A549 (cell line): Measurements from ENCODE around the gene NDUFV2. TPM values are rescaled to one million over a fixed set of nuclear protein-coding genes. Genes with fewer than 3 reads are reported as not detected.

Source experiments
- ATAC-seq, 2 experiments: fragments of 200-7000 bp in 1 of 2; fragments of >200 bp in 1 of 2; cut with Nextera tagmentation in 1 of 2; cut with Tn5 transposase in 1 of 2; 3 replicates each; pipeline versions ENCODE4 v1.8.0 to v1.9.1; 2018 to 2020; ENCODE audit warnings: mild to moderate bottlenecking in 1 of 2, moderate library complexity in 1 of 2
- CTCF ChIA-PET: fragments of 300-600 bp; sonication (Branson Sonifier 250); formaldehyde crosslinking; extraction: SDS; loops from one replicate; lab custom pipeline; 2021; ENCODE audit warnings: antibody characterized with exemption, inconsistent platforms; lab: Yijun Ruan, JAX
- POLR2A ChIA-PET: fragments of 350-600 bp; formaldehyde crosslinking; extraction: SDS; loops from one replicate; lab custom pipeline; 2021; ENCODE audit warnings: antibody characterized with exemption, inconsistent platforms; lab: Yijun Ruan, JAX
- DNase-seq, 2 experiments: peaks; one replicate each; pipeline versions ENCODE4 v3.0.0 to v3.0.0-alpha.2; 2011 to 2016; ENCODE audit warnings: low read depth in 1 of 2, low spot score in 1 of 2
- FAIRE-seq: peaks from 2 replicates; lab custom pipeline; 2011; peaks lifted over from hg19 to GRCh38; lab: Jason Lieb, UNC
- H3K27ac ChIP-seq, 2 experiments: fragments of >200 bp; sonication (Bioruptor Twin); formaldehyde crosslinking; 3 replicates each; pipeline ENCODE4 v1.5.1; 2016 to 2017
- H3K4me1 ChIP-seq: fragments of >200 bp; sonication (Bioruptor Twin); formaldehyde crosslinking; 3 replicates; pipeline ENCODE4 v1.6.1; 2016
- H3K4me2 ChIP-seq: fragments of >200 bp; sonication (Bioruptor Twin); formaldehyde crosslinking; 3 replicates; pipeline ENCODE4 v1.6.1; 2016
- H3K4me3 ChIP-seq: fragments of >200 bp; sonication (Bioruptor Twin); formaldehyde crosslinking; 3 replicates; pipeline ENCODE4 v1.5.1; 2016
- H3K9me3 ChIP-seq: fragments of >200 bp; sonication (Bioruptor Twin); formaldehyde crosslinking; 3 replicates; pipeline ENCODE4 v1.6.1; 2016
- CBX2 ChIP-seq: fragments of 200-600 bp; sonication (generic); IDR thresholded peaks from 2 replicates; pipeline ENCODE4 v1.6.1; 2016; ENCODE audit warnings: low read depth, mild to moderate bottlenecking, borderline replicate concordance
- CHD2 ChIP-seq: fragments of 150-350 bp; IDR thresholded peaks from 2 replicates; pipeline ENCODE4 v1.6.1; 2014; ENCODE audit warnings: low read length; ENCODE audit not compliant: partially characterized antibody
- E2F6 ChIP-seq: IDR thresholded peaks from 2 replicates; pipeline ENCODE4 v1.6.1; 2012; ENCODE audit warnings: low read depth, borderline replicate concordance
- ESRRA ChIP-seq: fragments of 150-350 bp; IDR thresholded peaks from 2 replicates; pipeline ENCODE4 v1.6.1; 2014; ENCODE audit warnings: mild to moderate bottlenecking, low read length, borderline replicate concordance
- HOXB13 ChIP-seq: fragments of 250-450 bp; sonication (Bioruptor Pico); IDR thresholded peaks from 2 replicates; pipeline ENCODE4 v1.5.0; 2020; ENCODE audit warnings: low read depth, mild to moderate bottlenecking, moderate library complexity
- JUN ChIP-seq, 2 experiments: fragments of >200 bp; sonication (Bioruptor Twin); formaldehyde crosslinking; IDR thresholded peaks; 2 replicates in 1 of 2; 3 replicates in 1 of 2; pipeline ENCODE4 v1.6.1; 2016 to 2017
- KDM5A ChIP-seq: fragments of 200-600 bp; sonication (generic); IDR thresholded peaks from 2 replicates; pipeline ENCODE4 v1.6.1; 2016; ENCODE audit warnings: antibody characterized with exemption, mild to moderate bottlenecking
- NFE2L2 ChIP-seq: fragments of 150-350 bp; conservative IDR thresholded peaks from 2 replicates; pipeline ENCODE4 v1.6.1; 2014; ENCODE audit warnings: low read length
- NR3C1 ChIP-seq: fragments of >200 bp; sonication (Bioruptor Twin); formaldehyde crosslinking; IDR thresholded peaks from 3 replicates; pipeline ENCODE4 v1.6.1; 2017
- SREBF2 ChIP-seq: fragments of 450-650 bp; IDR thresholded peaks from 2 replicates; pipeline ENCODE4 v1.6.1; 2014; ENCODE audit warnings: mild to moderate bottlenecking, moderate library complexity
- USF2 ChIP-seq: fragments of 450-650 bp; IDR thresholded peaks from 2 replicates; pipeline ENCODE4 v1.6.1; 2014; ENCODE audit warnings: antibody characterized with exemption
- ZFP36 ChIP-seq: fragments of 450-650 bp; IDR thresholded peaks from 2 replicates; pipeline ENCODE4 v1.6.1; 2014; ENCODE audit warnings: borderline replicate concordance; ENCODE audit not compliant: partially characterized antibody
- ZNF302 ChIP-seq: fragments of 250-450 bp; sonication (Bioruptor Pico); IDR thresholded peaks from 2 replicates; pipeline ENCODE4 v1.9.0; 2021; ENCODE audit warnings: inconsistent platforms, mild to moderate bottlenecking, moderate library complexity
- ZSCAN20 ChIP-seq: fragments of 250-450 bp; sonication (Bioruptor Pico); IDR thresholded peaks from 2 replicates; pipeline ENCODE4 v1.8.0; 2022; ENCODE audit warnings: mild to moderate bottlenecking, moderate library complexity
- WGBS: methylation state at CpG from one replicate; pipeline ENCODE4 v1.1.6; 2017; ENCODE audit errors: missing lambda C conversion rate; 5-methylcytosine and 5-hydroxymethylcytosine counted together
- polyA plus RNA-seq, 4 experiments: library from polyadenylated mRNA; depleted of rRNA in 3 of 4; stranded (reverse); fragments of >200 nt; fragmentation: RNase III in 1 of 4; extraction: RNeasy Plus Mini Kit Qiagen cat#74134 plus additional on column Dnase treatment in 1 of 4; gene quantifications; 2 replicates in 3 of 4; 3 replicates in 1 of 4; pipeline ENCODE4 v1.2.3, GENCODE V29; 2011 to 2017
- TF ChIP-seq, protein P1 (sequence below): fragments of >200 bp; sonication (Bioruptor Twin); formaldehyde crosslinking; IDR thresholded peaks from 3 replicates; pipeline ENCODE4 v1.6.1; 2016
- TF ChIP-seq, protein P2 (sequence below): fragments of 250-450 bp; sonication (Bioruptor Pico); IDR thresholded peaks from 2 replicates; pipeline ENCODE4 v1.5.0; 2021; ENCODE audit warnings: mild to moderate bottlenecking, moderate library complexity, borderline replicate concordance

NDUFV2 gene
- polyA plus RNA-seq, 2 of the 4 experiments (the other 2 are of a cell fraction), result 115 to 180 TPM

DNA sequence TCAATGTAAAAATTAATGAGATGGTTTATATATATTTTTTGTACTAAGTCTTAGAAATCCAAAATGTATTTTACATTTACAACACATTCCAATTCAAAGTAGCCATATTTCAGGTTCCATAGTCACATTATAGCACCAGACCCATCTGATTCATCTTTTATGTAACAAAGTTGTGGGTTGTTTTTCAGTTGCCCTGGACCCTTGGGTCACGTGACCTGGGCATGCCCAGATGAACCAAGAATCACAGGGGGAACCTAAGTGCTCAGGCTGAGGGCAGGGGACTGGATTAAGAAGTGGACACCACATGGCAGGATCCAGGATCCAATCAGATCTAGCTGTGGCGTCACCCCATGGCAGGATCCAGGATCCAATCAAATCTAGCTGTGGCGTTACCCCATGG lies 44.9 kb upstream of the NDUFV2 start:
- POLR2A ChIA-PET, result no interaction called here
- DNase-seq, result no peak
- Histone ChIP-seq H3K27ac (no peak overlapping the region), H3K4me3 (no peak overlapping the region), H3K4me1 (peaks cover 13% of the 10 kb centered on the region; the same call in 2 of the 3 replicates), H3K9me3 (0 out of 3 replicates have a peak, but pooled peaks cover 2% of the 10 kb centered on the region), H3K4me2 (no peak overlapping the region)
- 0 out of 2 replicates have a peak, but pooled peaks have one; percentile 13 for TF ChIP-seq USF2
- TF ChIP-seq SREBF2, result no peak
- 80% methylated on average over 3 of the region's 3 CpGs for WGBS
- CTCF ChIA-PET, result interaction anchor here (0.9 to 1.3 kb wide), 3 partner anchors 16 to 114 kb away, joined by 3 to 5 read pairs (median 5); no protein-coding TSS in a partner anchor
- no peak for FAIRE-seq
- ATAC-seq, result no peak

DNA sequence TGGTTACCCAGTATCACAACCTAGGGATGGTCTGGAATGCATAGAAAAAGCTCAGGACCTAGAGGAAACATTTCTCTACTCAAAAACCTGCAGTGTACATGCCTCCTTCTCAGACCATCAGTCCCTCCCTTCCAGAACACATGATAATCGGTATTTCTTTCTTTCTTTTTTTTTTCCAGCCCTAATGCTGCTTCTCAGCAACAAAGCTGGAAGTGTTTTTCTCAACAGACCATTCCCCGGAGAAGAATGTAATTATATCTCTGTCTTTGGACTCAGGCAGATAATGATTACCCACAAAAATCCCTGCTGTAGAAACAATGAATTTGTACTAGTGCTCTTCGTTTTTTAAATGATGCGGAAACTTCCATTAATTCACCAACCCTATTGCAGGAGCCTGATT lies 44.1 kb upstream of the NDUFV2 start:
- H3K9me3 ChIP-seq, result no peaks in the 10 kb centered on the region
- no peak overlapping the region for H3K4me3 ChIP-seq
- H3K4me1 ChIP-seq, result peaks cover 13% of the 10 kb centered on the region; the same call in 2 of the 3 replicates
- no peak overlapping the region for H3K4me2 ChIP-seq
- DNase-seq, result no peak
- ATAC-seq, result no peak
- 72% methylated on average over 4 of the region's 4 CpGs for WGBS
- CTCF ChIA-PET, result interaction anchor here (0.9 to 1.1 kb wide), 2 partner anchors 15 to 113 kb away, joined by 3 to 5 read pairs; no protein-coding TSS in a partner anchor
- no peak for TF ChIP-seq NR3C1
- no peak for TF ChIP-seq JUN (IDR thresholded peaks at IDR 0.05)
- TF ChIP-seq, protein P1, sequence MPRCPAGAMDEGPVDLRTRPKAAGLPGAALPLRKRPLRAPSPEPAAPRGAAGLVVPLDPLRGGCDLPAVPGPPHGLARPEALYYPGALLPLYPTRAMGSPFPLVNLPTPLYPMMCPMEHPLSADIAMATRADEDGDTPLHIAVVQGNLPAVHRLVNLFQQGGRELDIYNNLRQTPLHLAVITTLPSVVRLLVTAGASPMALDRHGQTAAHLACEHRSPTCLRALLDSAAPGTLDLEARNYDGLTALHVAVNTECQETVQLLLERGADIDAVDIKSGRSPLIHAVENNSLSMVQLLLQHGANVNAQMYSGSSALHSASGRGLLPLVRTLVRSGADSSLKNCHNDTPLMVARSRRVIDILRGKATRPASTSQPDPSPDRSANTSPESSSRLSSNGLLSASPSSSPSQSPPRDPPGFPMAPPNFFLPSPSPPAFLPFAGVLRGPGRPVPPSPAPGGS, result no peak
- TF ChIP-seq, protein P2, sequence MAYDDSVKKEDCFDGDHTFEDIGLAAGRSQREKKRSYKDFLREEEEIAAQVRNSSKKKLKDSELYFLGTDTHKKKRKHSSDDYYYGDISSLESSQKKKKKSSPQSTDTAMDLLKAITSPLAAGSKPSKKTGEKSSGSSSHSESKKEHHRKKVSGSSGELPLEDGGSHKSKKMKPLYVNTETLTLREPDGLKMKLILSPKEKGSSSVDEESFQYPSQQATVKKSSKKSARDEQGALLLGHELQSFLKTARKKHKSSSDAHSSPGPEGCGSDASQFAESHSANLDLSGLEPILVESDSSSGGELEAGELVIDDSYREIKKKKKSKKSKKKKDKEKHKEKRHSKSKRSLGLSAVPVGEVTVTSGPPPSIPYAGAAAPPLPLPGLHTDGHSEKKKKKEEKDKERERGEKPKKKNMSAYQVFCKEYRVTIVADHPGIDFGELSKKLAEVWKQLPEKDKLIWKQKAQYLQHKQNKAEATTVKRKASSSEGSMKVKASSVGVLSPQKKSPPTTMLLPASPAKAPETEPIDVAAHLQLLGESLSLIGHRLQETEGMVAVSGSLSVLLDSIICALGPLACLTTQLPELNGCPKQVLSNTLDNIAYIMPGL (CRISPR knock-in tag), result no peak
- no peak for TF ChIP-seq NFE2L2
- TF ChIP-seq CHD2, result no peak
- no peak for FAIRE-seq
- POLR2A ChIA-PET, result no interaction called here
- H3K27ac ChIP-seq, result no peak overlapping the region

DNA sequence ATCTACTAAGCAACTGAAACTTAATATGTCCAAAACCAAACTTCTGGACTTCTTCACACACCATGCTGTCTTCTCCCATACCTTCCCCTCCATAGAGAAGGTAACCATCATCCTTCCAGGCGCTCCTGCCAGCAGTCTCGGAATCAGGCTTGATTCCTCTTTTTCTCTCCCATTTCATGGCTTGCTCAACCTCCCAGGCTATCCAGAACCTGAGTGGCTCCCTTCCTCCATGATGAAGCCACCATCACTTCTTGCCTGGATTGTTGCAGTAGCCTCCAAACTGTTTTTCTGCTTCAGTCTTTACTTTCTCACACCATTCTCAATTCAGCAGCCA lies 40.1 kb upstream of the NDUFV2 start:
- no peak overlapping the region for H3K27ac ChIP-seq
- no peaks in the 10 kb centered on the region for H3K4me1 ChIP-seq
- ChIA-PET CTCF (interaction anchor here (1.1 kb wide), 1 partner anchor 89 kb away, joined by 3 read pairs; no protein-coding TSS in a partner anchor), POLR2A (no interaction called here)
- H3K4me2 ChIP-seq, result no peak overlapping the region
- H3K4me3 ChIP-seq, result no peak overlapping the region
- no peaks in the 10 kb centered on the region for H3K9me3 ChIP-seq
- TF ChIP-seq ZFP36, result no peak
- no peak for TF ChIP-seq CHD2
- no peak for TF ChIP-seq E2F6
- TF ChIP-seq KDM5A, result no peak
- no peak for TF ChIP-seq ZNF302 (CRISPR knock-in tag)
- TF ChIP-seq HOXB13, result no peak
- no peak for TF ChIP-seq ZSCAN20 (CRISPR knock-in tag)
- TF ChIP-seq CBX2, result no peak
- no peak for TF ChIP-seq ESRRA
- no peak for ATAC-seq
- no peak for FAIRE-seq
- no peak for DNase-seq
- 93% methylated on average over 2 of the region's 2 CpGs for WGBS
